Stimulated activated CD4-positive, alpha-beta T cell treated with anti-CD3 and anti-CD28 coated beads, TNF-alpha, amount 100 ng/mL, for 24 hours (primary cell): ENCODE measurements around the gene RAN.
A peak's percentile ranks its signal among the peaks of the same experiment; 100 is the strongest.
"Not testable (repeated sequence)": the region's sequence is repeated elsewhere in the genome, so short reads cannot be mapped to it uniquely, and the experiment has no call there.

ENCODE experiments used
- DNase-seq, 3 experiments: peaks; one replicate each; pipeline ENCODE4 v3.0.0-alpha.2; 2020; ENCODE audit warnings: low read depth in 3 of 3

The RAN gene

DNA sequence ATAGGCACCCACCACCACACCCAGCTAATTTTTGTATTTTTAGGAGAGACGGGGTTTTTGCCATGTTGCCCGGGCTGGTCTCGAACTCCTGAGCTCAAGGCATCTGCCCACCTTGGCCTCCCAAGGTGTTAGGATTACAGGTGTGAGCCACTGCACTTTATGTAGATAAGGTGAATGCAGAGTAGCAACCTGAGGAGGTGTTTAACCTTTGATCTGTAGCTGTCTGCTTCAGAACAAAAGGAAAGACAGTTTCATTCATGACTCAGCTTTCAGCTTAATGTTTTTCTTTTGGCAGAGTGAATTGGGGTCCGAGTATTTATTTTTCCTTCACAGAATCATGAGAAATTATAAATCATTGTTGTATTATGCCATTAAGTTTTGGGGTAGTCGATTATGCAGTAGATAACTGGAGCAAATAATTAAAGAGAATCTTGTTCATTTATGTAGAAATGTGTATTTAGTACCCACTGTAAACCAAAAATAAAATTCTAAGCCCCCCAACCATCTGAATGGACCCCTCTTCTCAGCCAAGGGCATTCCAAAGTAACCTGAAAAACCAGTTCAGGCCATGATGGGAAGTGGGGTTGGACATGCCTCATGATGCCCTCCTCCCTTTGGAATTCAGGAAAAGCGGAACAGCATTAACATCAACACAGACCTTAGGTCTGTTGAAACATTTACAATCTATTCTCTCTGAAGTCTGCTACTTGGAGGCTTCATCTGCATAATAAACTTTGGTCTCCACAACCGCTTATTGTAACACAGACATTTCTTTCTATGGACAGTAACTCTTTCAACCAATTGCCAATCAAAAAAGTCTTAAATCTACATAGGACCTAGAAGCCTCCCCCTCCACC, 22.1 kb upstream of the RAN start:
- no peak for DNase-seq

DNA sequence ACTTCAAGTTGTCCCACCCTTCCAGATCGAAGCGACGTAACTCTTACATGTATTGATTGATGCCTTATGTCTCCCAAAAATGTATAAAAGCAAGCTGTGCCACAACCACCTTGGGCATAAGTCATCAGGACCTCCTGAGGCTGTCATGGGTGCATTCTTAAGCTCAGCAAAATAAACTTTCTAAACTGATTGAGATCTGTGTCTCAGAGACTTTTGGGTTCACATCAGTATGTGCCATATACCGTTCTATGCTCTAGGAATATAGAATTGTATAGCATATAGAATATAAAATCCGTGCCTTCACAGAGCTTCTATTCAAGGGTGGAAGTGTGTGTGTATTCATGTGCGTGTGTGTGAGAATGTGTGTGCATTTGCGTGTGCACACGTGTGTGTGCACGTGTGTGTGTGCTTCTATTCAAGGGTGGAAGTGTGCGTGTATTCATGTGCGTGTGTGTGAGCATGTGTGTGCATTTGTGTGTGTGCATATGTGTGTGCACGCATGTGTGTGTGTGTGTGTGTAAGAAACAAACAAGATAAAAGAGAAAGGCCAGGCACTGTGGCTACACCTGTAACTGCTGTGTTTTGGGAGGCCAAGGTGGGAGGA, 21.3 kb upstream of the RAN start:
- no peak for DNase-seq

- no peak for DNase-seq
Measured at GRCh38 chr12:130856088-130856487, 15.8 kb upstream of the RAN start.

GRCh38 chr12:130858084-130858483, 13.8 kb upstream of the RAN start:
- no peak for DNase-seq

- no peak for DNase-seq
Measured at GRCh38 chr12:130859161-130859560, 12.7 kb upstream of the RAN start.

DNA sequence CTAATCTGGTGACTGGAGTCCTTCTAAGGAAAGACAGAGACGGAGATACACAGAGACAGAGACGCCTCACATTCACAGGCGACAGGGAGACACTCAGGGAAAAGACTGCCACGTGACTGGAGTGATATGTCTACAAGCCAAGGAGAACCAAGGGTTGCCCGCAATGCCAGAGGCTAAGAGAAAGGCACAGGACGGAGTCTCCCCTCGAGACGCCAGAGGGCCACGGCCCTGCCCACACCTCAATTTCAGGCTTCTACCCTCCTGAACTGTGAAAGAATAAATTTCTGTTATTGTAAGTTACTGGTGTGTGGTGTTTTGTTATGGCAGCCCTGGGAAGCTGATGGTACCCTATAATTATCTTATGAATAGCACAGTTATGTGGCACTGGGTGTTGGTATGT, 11.6 kb upstream of the RAN start:
- DNase-seq = no peak

- DNase-seq = no peak
Measured at GRCh38 chr12:130862161-130862560, 9.7 kb upstream of the RAN start.

- not testable (repeated sequence) for DNase-seq
Measured at GRCh38 chr12:130862771-130863170, 9.1 kb upstream of the RAN start.

- no peak for DNase-seq
Measured at GRCh38 chr12:130863298-130863697, 8.6 kb upstream of the RAN start.

- DNase-seq = no peak
Measured at GRCh38 chr12:130868412-130868811, 3.5 kb upstream of the RAN start.

DNA sequence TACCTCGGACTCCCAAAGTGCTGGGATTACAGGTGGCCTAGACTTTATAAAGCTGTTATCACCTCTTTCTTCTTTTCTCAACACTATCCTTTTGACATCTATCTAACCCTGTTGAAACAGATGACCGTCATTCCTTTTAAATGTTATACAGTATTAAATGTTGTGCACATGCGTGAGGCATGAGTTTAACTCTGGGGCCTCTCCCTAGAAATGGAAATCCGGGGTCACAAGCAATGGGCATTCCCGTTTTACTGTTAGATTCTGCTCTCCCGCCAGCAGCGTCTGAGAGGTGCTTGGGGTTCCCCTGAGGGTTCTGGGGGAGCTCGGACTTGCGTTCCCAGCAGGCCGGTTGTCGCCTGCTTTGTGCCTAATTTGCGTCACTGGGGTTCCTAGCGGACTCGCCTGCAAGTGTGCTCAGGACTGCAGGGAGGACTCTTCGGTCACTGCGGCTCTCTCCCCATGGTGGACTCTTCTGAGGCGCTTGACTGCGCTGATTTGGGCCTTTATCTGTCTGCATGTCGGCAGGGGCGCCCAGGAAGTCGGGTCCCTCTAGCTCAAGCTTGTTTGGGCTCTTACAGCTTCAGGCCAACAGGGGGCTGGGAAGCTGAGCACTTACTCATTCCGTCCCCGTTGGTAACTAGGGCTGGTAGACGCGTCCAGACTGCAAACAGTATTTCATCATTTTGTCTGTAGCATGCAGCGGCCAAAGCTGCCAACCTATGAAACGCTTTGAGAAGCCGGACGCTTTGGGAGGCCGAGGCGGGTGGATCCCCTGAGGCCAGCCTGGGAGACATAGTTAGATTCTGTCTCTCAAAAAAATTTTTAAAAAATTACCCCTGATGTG, 1.2 kb upstream of the RAN start:
- peak in 2 of 3 experiments; percentile 41 to 67 for DNase-seq

DNA sequence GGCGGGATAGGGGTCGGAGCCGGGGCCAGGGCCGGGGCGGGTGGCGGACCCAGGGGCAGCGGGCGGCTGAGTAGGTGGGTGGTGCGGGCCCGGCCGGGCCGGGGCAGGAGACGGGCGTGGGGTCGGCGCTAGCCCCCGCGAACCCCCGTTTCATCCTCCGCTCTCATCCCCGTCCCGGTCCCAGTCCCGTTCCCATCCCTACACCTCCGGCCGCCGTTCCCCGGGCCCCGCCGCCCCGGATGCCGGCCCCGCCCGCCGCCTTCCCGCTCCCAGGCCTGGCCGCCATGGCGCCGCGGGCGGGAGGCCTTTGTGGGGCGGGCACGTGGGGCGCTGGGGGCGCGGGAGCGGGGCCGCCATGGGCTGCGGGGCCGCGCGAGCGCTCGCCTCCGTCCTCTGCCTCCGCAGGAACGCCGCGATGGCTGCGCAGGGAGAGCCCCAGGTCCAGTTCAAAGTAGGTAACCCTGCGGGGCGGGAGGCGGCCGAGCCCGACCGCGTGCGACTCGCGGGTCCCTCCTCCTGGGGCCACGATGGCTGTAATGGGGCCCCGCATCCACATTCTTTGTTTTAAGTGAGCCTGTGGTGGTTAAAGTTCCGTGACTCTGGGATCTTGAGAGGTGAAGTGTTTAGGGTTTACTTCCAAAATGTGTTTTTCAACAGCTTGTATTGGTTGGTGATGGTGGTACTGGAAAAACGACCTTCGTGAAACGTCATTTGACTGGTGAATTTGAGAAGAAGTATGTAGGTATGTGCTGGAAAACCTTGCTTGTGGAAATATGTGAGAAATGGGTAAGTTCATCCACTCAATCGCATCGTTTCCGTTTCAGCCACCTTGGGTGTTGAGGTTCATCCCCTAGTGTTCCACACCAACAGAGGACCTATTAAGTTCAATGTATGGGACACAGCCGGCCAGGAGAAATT, 572 bp downstream of the RAN start:
- peak in 1 of 3 experiments; percentile 29 for DNase-seq

GRCh38 chr12:130873106-130873795, 1.4 kb downstream of the RAN start:
- DNase-seq = no peak

GRCh38 chr12:130873825-130874224, 2.0 kb downstream of the RAN start:
- DNase-seq = no peak

GRCh38 chr12:130874696-130875095, 2.8 kb downstream of the RAN start:
- DNase-seq = no peak

DNA sequence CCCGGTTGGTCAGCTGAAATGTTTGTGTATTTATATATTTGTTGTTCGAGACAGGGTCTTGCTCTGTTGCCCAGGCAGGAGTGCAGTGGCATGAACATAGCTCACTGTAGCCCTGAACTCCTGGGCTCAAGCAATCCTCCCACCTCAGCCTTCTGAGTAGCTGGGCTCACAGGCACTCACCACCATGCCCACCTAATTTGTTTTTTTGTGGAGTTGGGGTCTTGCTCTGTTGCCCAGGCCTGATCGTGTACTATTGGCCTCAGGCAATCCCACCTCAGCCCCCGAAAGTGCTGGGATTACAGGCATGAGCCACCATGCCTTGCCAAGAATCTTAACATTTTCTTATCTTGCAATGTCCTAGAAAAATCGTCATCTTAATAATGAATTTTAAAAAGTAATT, 3.3 kb downstream of the RAN start:
- DNase-seq = no peak

DNA sequence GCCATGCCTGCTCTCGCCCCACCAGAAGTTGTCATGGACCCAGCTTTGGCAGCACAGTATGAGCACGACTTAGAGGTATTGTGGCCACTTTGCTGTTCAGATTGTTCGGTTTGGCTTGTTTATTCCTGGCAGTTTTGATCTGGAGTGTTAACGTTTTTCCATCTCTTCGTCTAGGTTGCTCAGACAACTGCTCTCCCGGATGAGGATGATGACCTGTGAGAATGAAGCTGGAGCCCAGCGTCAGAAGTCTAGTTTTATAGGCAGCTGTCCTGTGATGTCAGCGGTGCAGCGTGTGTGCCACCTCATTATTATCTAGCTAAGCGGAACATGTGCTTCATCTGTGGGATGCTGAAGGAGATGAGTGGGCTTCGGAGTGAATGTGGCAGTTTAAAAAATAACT, 3.8 kb downstream of the RAN start:
- DNase-seq = not testable (repeated sequence)

- no peak for DNase-seq
Measured at GRCh38 chr12:130876297-130876696, 4.4 kb downstream of the RAN start.

GRCh38 chr12:130876758-130877157, 4.9 kb downstream of the RAN start:
- DNase-seq = no peak

- no peak for DNase-seq
Measured at GRCh38 chr12:130877333-130877732, 5.5 kb downstream of the RAN start.
